GM19397 (cell line): ENCODE data around the gene ARHGAP33.
"Not testable (repeated sequence)": the region's sequence is repeated elsewhere in the genome, so short reads cannot be mapped to it uniquely, and the experiment has no call there.

Experiments
- ATAC-seq: cut with Tn5 transposase; IDR thresholded peaks from one replicate; pipeline ENCODE4 v1.9.1; 2021; ENCODE audit warnings: mild to moderate bottlenecking, moderate library complexity; ENCODE audit not compliant: unreplicated experiment

ARHGAP33 gene

DNA sequence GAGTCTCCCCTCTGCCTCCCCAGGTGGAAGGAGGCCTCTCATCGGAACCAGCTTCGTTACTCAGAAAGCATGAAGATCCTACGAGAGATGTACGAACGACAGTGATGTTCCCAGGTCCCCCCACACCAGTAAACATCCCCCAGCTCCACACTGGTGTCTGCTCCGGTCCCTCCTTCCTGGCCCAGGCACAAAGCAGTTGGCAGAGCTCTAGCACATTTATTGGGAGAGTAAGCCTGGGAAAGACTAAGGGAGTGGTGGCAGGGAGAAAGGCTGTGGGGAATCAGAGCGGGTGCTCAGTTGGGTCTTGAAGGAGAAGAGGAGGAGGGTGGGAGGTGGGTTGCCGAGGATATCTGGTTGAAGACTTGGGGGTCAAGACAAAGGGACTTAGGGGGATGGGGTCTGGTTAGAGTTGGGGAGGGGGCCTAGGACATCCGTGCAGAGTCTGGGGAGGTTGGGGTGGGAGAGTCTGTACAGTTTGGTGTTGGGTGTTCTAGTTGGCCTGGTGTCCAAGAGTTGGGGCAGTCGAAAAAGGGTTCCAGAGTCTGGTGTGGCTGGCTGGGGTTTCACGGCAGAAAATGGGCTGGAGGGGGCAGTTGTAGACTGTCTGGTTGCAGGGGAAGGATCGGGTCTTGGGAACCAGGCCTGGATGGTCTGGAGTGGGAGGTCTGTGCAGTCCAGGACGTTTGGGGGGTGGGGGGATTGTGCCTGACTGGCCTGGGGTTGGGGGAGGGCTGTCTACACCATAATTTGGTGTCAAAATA, 20.8 kb upstream of the ARHGAP33 start:
- ATAC-seq, result no peak

DNA sequence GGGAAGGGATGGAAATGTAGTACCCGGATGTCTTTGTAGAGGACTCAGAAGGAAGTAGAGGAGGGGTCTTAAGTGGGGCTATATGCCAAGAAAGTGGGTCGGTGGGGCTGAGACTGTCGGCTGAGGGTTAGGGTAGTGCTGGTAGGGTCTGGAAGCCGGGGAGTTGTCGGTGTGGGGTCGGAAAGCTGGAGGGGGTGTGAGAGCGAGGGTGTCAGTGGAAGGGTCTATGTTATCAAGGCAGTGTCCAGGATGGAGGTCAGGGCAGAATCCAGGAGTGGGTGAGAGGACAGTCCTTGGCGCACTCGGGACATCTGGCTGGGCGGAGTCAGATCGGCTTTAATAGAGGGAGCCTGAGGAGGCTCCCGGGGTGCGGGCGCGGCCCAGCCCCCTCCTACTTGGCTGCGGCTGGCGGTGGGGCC, 20.2 kb upstream of the ARHGAP33 start:
- no peak for ATAC-seq

DNA sequence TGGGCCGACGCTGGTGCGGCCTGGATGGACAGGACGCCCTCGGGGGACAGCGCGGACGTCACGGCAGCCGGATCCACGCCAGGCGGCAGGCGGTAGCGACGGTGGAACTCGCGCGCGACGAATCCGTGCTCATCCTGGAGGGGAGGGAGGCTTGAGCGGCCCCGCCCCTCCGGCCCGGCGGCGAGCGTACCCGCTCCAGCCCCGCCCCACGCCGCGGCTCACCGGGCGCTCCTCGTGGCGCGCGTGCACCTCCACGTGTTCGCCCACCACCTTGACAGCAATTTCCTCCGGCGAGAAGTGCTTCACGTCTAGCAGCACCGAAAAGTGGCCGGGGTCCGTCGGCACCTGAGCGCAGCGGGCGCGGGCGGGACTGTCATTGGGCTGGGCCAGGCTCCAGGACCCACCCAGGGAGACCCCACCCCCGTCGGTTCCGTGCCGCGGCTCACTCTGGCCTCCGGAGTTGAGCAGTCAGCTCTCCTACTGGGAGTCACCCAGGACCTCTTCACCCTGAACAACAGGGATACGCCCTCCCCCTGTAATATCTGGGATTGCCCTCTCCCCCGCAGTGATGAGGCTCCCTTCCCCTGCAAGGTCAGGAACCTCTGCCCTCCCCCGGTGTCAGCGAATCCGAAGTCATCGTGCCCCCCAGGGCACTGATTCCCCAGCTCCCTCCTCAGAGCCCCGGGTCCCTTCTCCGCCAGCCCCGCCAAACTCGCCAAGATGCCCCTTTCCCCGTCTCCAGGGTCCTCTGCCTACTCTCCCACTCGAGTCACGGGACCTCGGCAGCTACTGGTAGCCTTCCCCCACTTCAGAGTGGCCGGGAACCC, 19.6 kb upstream of the ARHGAP33 start:
- no peak for ATAC-seq

DNA sequence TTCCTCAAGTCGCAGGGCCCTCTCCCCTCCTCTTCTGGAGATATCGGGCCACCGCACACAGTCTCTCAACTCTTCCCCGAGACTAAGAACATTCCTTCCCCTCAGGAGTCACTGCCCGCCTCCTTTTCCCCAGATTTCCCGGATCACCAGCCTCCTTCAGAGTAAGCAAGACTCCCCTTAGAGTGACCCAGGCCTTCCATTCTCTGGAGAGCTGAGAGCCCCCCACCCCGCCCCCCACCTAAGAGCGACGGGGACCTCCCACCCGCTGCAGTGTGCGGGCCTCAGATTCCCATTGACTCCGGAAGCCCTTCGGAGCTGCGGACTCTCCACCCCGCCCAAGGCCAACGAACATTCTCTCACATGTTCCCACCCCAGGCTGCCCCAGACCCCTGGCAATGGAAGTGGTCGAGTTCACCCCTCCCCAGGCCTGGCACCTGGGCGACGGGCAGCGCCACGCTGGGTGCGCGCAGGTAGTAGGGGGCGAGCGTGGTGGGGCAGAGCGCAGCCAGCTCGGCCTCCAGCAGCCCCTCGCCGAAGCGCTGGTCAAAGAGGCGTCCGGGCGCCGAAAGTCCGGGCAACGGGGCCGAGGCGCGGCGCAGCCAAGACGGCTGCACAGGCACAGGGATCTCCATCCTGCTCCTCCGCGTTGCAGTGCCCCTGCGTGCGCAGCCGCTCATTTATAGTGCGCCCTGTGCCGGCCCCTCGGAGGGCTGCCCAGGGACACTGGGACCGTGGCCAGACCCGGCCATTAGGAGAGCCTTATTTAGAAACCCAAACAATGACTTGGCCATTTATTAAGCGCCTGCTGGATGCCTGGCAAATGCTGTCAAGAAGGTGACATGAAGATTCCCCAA, 18.8 kb upstream of the ARHGAP33 start, which contains the start of gene HSPB6:
Gene HSPB6 (minus strand): TSS at position 653 of the 854 bp plus-strand sequence. CDS start 21 bp downstream, at position 632.
- no peak for ATAC-seq

DNA sequence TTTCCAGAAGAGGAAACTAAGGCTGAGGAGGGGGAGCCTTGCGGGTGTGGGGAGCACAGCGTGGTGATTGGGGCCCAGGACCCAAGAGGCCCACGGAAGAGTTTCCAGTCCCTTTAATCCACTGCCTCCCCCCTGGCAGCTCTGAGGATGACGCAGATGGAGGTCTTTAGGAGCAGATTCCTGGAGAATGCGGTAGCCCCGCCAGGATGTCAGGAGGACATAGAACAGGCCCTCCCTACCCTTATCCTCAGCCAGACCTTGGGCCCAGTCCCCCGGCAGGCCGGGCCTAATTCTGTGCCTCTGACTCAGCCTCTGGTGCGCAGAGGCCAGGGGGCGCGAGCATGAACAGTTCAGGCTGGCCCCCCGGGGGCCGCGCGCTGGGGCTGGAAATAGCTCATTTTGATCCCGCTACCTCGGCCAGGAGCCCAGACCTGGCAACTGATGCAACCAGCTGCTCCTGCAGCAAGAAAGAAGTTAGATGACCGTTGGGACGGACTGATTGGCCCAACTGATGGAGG, 18.1 kb upstream of the ARHGAP33 start:
- no peak for ATAC-seq

DNA sequence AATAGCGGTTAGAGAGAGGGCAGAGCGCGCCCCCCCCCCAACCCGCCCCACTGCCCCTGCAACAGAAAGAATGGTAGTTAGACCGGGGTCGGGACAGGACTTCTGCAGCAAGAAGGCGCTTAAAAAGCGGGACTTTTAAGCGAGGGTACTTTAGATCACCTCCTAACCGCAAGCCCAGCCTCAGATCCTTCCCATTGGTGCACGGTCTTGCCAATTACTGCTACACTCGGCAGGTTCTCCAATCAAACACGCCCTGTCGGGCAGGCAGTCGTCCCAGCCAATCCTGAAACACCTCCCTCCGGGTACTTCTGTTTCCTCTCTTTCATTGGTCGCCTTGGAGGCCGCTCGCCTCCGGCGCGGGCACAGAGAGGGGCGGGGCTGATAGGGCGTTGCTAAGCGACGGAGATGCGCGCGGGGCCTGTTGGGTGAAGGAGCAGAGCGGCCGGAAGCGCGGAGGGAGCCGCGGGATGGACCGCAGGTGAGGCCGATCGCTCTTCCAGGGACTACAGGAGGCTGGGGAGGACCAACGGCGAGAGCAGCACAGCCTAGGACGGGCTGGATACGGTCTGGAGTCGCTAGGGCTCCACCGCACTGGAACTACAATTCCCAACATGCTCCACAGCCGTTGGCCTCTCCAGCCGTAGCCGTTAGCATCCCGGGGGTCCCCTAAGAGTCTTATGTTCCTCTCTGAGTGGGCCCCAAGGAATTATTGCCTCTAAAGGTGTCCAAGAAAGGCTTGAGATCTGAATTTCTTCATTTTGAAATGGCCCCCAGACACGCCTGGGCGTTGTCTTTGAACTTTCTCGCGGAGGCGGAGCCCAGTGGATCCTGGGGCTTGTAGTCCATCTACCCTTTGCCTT, 17.4 kb upstream of the ARHGAP33 start, which contains the start of gene PROSER3:
Gene PROSER3 (plus strand): TSS at position 428 of the 860 bp plus-strand sequence. CDS start 40 bp downstream, at position 468.
- ATAC-seq, result peak; percentile 93

DNA sequence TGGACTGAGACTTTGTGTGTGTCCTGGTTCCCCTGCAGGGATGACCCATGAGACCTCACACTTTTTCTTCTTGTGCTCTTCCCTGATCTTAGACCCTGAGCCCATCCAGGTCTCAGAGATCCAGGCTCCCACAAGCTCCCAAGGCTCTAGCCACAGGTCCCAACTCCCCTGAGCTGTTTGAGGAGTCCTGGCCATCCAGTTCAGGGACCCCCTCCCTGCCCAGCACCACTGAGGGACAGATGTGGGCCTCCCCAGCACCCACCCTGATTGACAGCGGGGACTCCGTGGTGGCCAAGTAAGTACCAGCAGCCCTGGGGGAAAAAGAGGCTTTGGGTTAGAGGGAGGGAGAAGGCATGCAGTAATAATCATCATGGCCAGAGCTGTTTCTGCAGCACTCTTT, 15.7 kb upstream of the ARHGAP33 start:
- ATAC-seq, result no peak

DNA sequence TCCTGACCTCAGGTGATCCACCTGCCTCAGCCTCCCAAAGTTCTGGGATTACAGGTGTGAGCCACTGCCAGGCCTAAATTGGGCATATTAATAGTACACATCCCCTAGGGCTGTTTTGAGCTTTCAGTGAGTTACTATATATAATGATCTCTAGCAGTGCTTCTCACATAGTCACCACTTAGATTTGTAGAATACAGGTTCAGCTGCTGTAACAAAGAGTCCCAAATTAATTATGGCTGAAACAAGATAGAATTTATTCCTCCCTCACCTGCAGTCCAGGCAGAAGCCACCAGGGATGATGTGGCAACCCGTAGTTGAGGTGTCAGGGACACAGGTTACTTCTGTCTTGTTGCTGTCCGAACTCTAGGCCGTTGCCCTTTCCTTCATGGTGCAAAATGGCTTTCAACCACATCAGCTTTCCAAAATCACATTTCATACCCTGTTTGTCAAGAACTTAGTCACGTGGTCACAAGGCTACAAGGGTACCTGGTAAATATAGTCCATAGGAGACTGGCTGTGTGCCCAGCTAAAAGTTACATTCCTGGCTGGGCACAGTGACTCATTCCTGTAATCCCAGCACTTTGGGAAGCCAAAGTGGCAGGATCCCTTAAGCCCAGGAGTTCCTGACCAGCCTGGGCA, 14.5 kb upstream of the ARHGAP33 start:
- no peak for ATAC-seq

DNA sequence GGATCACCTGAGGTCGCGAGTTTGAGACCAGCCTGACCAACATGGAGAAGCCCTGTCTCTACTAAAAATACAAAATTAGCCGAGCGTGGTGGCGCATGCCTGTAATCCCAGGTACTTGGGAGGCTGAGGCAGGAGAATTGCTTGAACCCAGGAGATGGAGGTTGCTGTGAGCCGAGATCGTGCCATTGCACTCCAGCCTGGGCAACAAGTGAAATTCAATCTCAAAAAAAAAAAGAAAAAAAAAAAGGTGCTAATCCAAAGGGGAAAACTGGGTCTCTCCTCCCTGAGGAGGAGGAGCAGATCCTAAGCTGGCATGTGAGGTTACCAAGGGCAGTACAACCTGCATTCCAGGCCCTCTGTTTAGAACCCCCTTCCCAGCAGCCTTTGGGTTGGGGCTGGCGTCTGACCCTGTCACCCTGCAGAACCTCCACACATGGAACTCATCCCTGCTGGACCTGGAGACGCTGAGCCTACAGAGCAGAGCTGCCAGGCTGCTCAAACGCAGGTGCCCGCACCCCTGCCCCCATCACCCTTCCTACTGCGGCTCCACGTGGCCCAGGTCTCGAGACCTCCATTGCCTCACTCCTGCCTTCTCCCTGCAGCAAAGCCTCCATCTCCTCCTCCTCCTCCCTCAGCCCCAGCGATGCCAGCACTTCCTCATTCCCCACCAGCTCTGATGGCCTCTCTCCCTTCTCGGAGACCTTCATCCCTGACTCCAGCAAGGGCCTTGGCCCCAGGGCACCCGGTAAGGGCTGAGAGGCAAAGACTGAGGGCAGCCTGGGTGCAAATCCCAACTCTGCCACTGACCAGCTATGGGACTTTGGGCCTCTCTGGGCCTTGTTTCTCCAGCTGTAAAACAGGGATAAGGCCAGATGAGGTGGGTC, 10.7 kb upstream of the ARHGAP33 start:
- ATAC-seq, result no peak

DNA sequence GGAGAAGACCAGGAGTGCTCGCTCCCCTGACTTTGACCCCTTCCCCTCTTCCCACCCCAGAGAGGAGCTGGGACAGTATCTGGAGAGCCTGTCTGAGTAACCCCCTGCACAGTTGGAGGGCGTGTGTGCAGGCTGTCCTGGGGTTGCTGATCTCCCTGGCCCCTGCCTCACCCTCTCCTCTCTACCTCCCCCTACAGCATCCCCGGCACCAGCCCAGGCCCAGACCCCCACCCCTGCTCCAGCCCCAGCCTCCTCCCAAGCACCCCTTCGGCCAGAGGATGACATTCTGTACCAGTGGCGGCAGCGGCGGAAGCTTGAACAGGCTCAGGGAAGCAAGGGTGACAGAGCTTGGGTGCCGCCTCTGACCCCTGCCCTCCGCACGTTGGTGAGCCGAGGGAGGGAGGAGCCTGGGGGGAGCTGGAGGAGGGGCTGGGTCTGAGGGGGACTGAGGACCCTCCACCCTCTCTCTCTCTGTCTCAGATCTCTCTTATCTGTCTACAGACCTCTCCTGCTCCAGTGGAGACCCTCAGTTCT, 8.7 kb upstream of the ARHGAP33 start:
- no peak for ATAC-seq

DNA sequence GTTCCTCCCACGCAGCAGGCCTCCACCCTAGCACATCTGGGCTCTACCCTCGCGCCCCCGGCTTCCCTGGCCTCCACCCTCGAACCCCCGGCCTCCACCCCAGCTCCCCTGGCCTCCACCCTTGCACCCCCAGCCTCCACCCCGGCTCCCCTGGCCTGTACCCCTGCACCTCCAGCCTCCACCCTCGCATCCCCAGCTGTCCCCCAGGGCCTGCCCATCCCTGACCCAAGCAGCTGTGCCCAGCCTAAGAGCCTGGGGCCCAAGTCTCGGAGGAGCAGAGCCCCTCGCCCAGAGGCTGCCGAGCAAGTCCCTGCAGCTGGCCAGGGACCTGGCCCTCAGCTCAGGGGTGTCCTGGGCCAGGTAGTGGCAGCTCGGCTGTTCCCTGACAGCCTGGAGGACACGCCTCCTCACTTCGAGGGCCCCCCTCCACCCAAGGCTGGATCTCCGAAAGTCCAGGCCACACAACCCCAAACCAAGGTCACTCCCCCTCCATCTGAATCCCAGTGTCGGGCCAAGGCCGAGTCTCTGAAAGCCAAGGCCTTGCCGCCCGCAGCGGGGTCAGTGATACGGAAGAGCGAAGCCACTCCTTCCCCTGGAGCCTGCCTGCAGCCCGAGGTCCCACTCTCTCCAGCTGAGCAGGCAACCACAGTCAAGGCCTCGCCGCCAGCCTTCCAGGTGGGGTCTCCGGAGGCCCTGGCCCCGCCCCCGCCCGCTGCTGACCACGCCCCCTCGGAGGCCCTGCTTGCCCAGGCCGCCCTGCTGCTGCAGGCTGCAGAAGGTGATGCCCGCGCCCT, 7.9 kb upstream of the ARHGAP33 start:
- ATAC-seq, result no peak

DNA sequence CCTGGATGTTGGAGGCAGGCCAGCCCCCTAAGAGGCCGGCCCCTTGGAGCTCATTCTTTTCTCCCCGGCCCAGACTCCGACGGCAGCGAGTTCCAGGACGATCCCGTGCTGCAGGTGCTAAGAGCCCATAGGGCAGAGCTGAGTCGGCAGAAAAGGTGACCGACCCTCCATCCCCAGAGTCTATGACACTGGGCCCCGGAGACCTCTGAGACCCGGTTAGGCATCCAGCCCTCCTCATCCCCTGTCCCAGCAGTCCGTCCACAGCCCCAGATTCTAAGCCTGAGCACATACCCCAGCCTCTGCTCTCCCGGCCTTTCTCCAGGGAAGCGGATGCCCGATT, 7.3 kb upstream of the ARHGAP33 start:
- ATAC-seq, result no peak

DNA sequence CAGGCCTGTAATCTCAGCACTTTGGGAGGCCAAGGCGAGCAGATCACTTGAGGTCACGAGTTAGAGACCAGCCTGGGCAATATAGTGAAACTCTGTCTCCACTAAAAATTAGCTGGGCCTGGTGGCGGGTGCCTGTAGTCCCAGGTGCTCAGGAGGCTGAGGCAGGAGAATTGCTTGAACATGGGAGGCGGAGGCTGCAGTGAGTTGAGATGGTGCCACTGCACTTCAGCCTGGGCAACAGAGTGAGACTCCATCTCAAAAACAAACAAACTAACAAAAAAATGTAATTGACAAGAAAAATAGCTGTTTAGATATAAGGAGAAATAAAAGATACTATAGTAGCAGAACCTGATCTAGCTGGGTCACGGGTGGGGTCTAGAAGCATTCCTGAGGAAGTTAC, 3.0 kb upstream of the ARHGAP33 start:
- not testable (repeated sequence) for ATAC-seq

DNA sequence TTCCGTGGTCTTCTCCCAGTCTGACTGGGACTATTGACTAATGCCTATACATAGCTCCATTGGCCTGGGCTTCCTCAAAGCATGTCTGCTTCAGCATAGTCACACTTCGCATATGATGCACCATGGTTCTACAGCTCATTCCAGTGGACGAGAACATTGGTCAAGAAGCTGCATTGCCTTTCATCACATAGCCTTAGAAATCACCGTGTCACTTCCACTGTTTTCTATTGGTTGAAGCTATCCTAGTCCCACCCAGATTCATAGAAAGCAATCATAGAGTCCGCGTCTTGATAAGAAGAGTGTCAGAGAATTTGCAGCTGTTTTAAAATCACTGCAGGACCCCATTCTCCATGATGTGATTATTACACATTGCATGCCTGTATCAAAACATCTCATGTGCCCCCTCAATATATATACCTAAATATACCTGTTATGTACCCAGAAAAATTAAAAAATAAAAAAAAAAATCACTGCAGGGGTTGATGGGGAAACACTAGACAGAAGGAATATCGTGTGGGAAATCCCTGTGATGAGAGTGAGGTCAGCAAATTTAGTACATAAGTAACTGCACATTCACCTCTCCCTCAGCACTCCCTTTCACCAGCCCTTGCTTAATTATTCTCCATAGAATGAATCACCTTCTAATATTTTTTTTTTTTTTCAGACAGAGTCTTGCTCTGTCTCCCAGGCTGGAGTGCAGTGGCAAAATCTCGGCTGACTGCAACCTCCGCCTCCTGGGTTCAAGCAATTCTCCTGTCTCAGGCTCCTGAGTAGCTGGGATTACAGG, 2.2 kb upstream of the ARHGAP33 start:
- ATAC-seq, result no peak

DNA sequence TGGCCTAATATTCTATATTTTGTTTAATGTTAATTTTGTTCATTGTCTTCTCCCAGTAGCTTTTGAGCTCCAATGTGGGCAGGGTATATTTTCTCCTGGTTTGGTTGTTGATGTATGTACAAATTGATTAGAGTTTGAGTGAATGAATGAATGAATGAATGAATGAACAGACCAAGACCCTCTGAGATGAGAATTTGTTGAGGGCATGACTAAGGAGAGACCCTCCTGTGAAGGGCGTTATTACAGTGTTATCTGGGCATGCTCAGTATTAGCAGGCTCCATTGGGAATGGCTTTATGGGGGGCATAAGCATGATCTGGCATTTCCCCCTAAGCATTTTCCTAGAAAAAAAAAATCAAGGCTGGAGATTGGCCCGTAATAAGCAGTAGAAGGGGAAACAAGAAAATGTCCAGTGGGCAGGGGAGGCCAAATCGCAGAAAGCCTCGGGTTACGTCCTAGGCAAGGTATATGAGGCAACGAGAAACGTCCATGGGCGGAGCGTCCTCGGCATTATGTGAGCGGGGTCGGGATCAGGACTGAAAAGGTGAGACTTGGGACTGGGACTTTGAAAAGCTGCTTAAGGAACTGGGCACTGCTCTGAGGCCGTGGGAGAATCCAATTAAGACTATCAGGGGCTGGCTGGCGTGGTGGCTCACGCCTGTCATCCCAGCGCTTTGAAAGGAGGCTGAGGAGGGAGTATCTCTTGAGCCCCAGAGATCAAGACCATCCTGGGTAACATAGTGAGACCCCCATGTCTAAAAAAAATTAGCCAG, 904 bp upstream of the ARHGAP33 start:
- ATAC-seq, result no peak

DNA sequence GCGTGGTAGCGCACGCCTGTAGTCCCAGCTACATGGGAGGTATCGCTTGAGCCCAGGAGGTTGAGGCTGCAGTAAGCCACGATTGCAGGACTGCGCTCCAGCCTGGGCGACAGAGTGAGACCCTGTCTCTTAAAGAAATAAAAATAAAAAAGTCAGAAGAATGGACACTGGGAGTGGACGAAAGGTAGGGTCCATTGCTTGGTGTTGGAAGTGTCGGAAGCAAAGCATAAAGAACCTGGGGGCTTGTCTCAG, 392 bp upstream of the ARHGAP33 start:
- ATAC-seq, result peak; percentile 9
